Esophagus squamous epithelium (tissue), 5 donors: ENCODE data around the gene LMBR1L. TPM values are rescaled to one million over a fixed set of nuclear protein-coding genes. Genes with fewer than 3 reads are reported as not detected.
"Not testable (repeated sequence)": the region's sequence is repeated elsewhere in the genome, so short reads cannot be mapped to it uniquely, and the experiment has no call there.

ENCODE experiments used
- DNase-seq: peaks from one replicate; lab custom pipeline; 2025; lab: John Stamatoyannopoulos, UW
- H3K27ac ChIP-seq, 4 donors: fragments of 200-600 bp; sonication (generic); one replicate each; pipeline ENCODE4 v1.5.1; 2016 to 2019; ENCODE audit warnings: mild to moderate bottlenecking in 1 of 4
- H3K27me3 ChIP-seq, 4 donors: fragments of 200-600 bp; sonication (generic); 1 replicate in 3 of 4; 2 replicates in 1 of 4; pipeline versions ENCODE4 v1.5.1 to v1.6.0; 2017 to 2021; ENCODE audit warnings: antibody characterized with exemption in 1 of 4
- H3K36me3 ChIP-seq, 3 donors: fragments of 200-600 bp; sonication (generic); one replicate each; pipeline ENCODE4 v1.5.1; 2016 to 2019
- H3K4me1 ChIP-seq, 3 donors: fragments of 200-600 bp; sonication (generic); one replicate each; pipeline ENCODE4 v1.5.1; 2017 to 2019
- H3K4me3 ChIP-seq, 4 donors: fragments of 200-600 bp; sonication (generic); 1 replicate in 3 of 4; 2 replicates in 1 of 4; pipeline ENCODE4 v1.5.1; 2016 to 2019; ENCODE audit warnings: mild to moderate bottlenecking in 2 of 4, moderate library complexity in 1 of 4
- H3K9me3 ChIP-seq, 3 donors: fragments of 200-600 bp; sonication (generic); one replicate each; pipeline ENCODE4 v1.5.1; 2016 to 2019
- CTCF ChIP-seq, 6 experiments: fragments of 450-650 bp in 4 of 6; fragments of 200-600 bp in 2 of 6; sonication (generic) in 2 of 6; IDR thresholded peaks; one replicate each; pipeline ENCODE4 v1.5.1; 2016 to 2019; ENCODE audit warnings: antibody characterized with exemption in 6 of 6, mild to moderate bottlenecking in 4 of 6, moderate library complexity in 4 of 6
- POLR2A ChIP-seq, 4 donors: fragments of 450-650 bp; IDR thresholded peaks; one replicate each; pipeline ENCODE4 v1.6.1; 2017; ENCODE audit warnings: antibody characterized with exemption in 4 of 4, mild to moderate bottlenecking in 4 of 4, moderate library complexity in 3 of 4
- WGBS, 2 donors: methylation state at CpG; one replicate each; pipeline ENCODE4 v1.1.5; 2018; 5-methylcytosine and 5-hydroxymethylcytosine counted together
- intact Hi-C: fragments of 100-400 bp; cut with DNase I; formaldehyde crosslinking; loops from one replicate; pipeline ENCODE4 v1.15.0; 2022
- total RNA-seq, 4 donors: library from RNA; depleted of rRNA; stranded (reverse); fragments of >200 nt; gene quantifications; one replicate each; pipeline ENCODE4 v1.1.0, GENCODE V29; 2016
- donor health status: DM: yes; HTN: yes; CAD: no.

Gene LMBR1L
- total RNA-seq, 4 donors from 2014 or later = 13.7 to 41.8 (median 27.8) TPM

- peaks cover 20 to 44% (median 23%) of the 10 kb centered on the region in 3 donors for H3K4me1 ChIP-seq
Measured at GRCh38 chr12:49129332-49130150, 18.9 kb upstream of the LMBR1L start.

GRCh38 chr12:49127971-49128370, 17.3 kb upstream of the LMBR1L start:
- intact Hi-C loops = loop anchor here (10.0 kb wide), 1 partner anchor 63 kb away; the partner anchor contains the start of genes KMT2D and RHEBL1
- WGBS, 2 donors = 80 to 84% methylated on average over 1 to 6 of the region's 8 CpGs

More at GRCh38 chr12:49129332-49130150, 18.9 kb upstream of the LMBR1L start:
- H3K27me3 ChIP-seq = no peaks in the 10 kb centered on the region
- no peaks in the 10 kb centered on the region for H3K9me3 ChIP-seq
- DNase-seq = no peak
- intact Hi-C loops = loop anchor here (5.0 to 10.0 kb wide), 2 partner anchors 65 to 103 kb away; partner anchors contain the start of genes KMT2D and RHEBL1
- peaks cover 0 to 36% (median 15%) of the 10 kb centered on the region in 3 donors for H3K36me3 ChIP-seq
- no peak for TF ChIP-seq POLR2A (IDR thresholded peaks at IDR 0.05)
- TF ChIP-seq CTCF (IDR thresholded peaks at IDR 0.05) = no peak
- H3K4me3 ChIP-seq = peak overlapping the region; percentile 89 to 99 (median 94)
- H3K27ac ChIP-seq = peak overlapping the region; percentile 98 to 100 (median 100)
- WGBS, 2 donors = 41 to 50% methylated on average over 11 of the region's 18 CpGs

GRCh38 chr12:49126852-49127763, 16.5 kb upstream of the LMBR1L start:
- H3K4me1 ChIP-seq = peaks cover 14 to 24% (median 19%) of the 10 kb centered on the region in 3 donors
- TF ChIP-seq POLR2A (IDR thresholded peaks at IDR 0.05) (no peak), CTCF (IDR thresholded peaks at IDR 0.05) (no peak)
- DNase-seq = no peak
- no peaks in the 10 kb centered on the region for H3K9me3 ChIP-seq
- H3K27ac ChIP-seq = no peak overlapping the region
- H3K36me3 ChIP-seq = peaks cover 0 to 36% (median 15%) of the 10 kb centered on the region in 3 donors
- WGBS, 2 donors = 73 to 74% methylated on average over 4 of the region's 4 CpGs
- intact Hi-C loops = loop anchor here (10.0 kb wide), 1 partner anchor 62 kb away; the partner anchor contains the start of genes KMT2D and RHEBL1
- no peaks in the 10 kb centered on the region for H3K27me3 ChIP-seq
- no peak overlapping the region for H3K4me3 ChIP-seq

More at GRCh38 chr12:49127971-49128370, 17.3 kb upstream of the LMBR1L start:
- not testable (repeated sequence) for H3K4me3 ChIP-seq, H3K27ac ChIP-seq, DNase-seq, H3K27me3 ChIP-seq, H3K9me3 ChIP-seq
- Histone ChIP-seq H3K36me3 (peaks cover 0 to 36% (median 15%) of the 10 kb centered on the region in 3 donors), H3K4me1 (peaks cover 19 to 33% (median 20%) of the 10 kb centered on the region in 3 donors)

GRCh38 chr12:49121047-49121696, 10.5 kb upstream of the LMBR1L start:
- intact Hi-C loops = loop anchor here (10.0 kb wide), 1 partner anchor 56 kb away; the partner anchor contains the start of genes KMT2D and RHEBL1
- WGBS, 2 donors = 23 to 33% methylated on average over 6 of the region's 6 CpGs
- Histone ChIP-seq H3K36me3 (no peaks in the 10 kb centered on the region), H3K4me3 (no peak overlapping the region), H3K27me3 (no peaks in the 10 kb centered on the region), H3K27ac (no peak overlapping the region), H3K9me3 (no peaks in the 10 kb centered on the region), H3K4me1 (no peaks in the 10 kb centered on the region)
- no peak for DNase-seq
- TF ChIP-seq CTCF (IDR thresholded peaks at IDR 0.05) (peak in 5 of 6 experiments; percentile 43 to 62 (median 49)), POLR2A (IDR thresholded peaks at IDR 0.05) (no peak)

GRCh38 chr12:49111206-49111605, 559 bp upstream of the LMBR1L start:
- Histone ChIP-seq H3K4me1 (peaks cover 15 to 45% (median 30%) of the 10 kb centered on the region in 3 donors), H3K4me3 (peak overlapping the region; percentile 75 to 100 (median 95)), H3K9me3 (no peaks in the 10 kb centered on the region), H3K27me3 (no peaks in the 10 kb centered on the region), H3K36me3 (peaks cover 0 to 7% (median 0%) of the 10 kb centered on the region in 3 donors), H3K27ac (peak overlapping the region; percentile 94 to 99 (median 98))
- no peak for TF ChIP-seq POLR2A (IDR thresholded peaks at IDR 0.05)
- TF ChIP-seq CTCF (IDR thresholded peaks at IDR 0.05) = no peak
- 42 to 45% methylated on average over 6 of the region's 6 CpGs for WGBS, 2 donors
- intact Hi-C loops = no loop called here
- no peak for DNase-seq
